ENCODE results near the gene NKAIN2.

Gene NKAIN2

GRCh38 chr6:123848347-123848746 lies 44.7 kb downstream of the NKAIN2 start:
- TF ChIP-seq CTCF (IDR thresholded peaks at IDR 0.05), result no peak
- no peak overlapping the region for H3K4me3 ChIP-seq (ENCODE audit: low read depth in 1 of 2, low read length in 1 of 2)
- H3K27ac ChIP-seq, result no peak overlapping the region
- no peaks in the 10 kb centered on the region for H3K9me3 ChIP-seq
- H3K36me3 ChIP-seq, result no peaks in the 10 kb centered on the region
- H3K4me1 ChIP-seq (ENCODE audit: control insufficient read depth in 1 of 2, insufficient read depth in 1 of 2, low read depth in 1 of 2, low read length in 1 of 2), result no peaks in the 10 kb centered on the region
- H3K27me3 ChIP-seq, result no peaks in the 10 kb centered on the region

- H3K4me1 ChIP-seq (ENCODE audit: control insufficient read depth in 1 of 2, insufficient read depth in 1 of 2, low read depth in 1 of 2, low read length in 1 of 2), result no peaks in the 10 kb centered on the region
- no peak overlapping the region for H3K4me3 ChIP-seq (ENCODE audit: low read depth in 1 of 2, low read length in 1 of 2)
- no peak overlapping the region for H3K27ac ChIP-seq
- no peaks in the 10 kb centered on the region for H3K36me3 ChIP-seq
- H3K9me3 ChIP-seq, result no peaks in the 10 kb centered on the region
- H3K27me3 ChIP-seq, result no peaks in the 10 kb centered on the region
- TF ChIP-seq CTCF (IDR thresholded peaks at IDR 0.05), result no peak
These were observed 45.7 kb downstream of the NKAIN2 start for GRCh38 chr6:123849406-123849805.

- no peak for TF ChIP-seq CTCF (IDR thresholded peaks at IDR 0.05)
- H3K9me3 ChIP-seq, result no peaks in the 10 kb centered on the region
- no peaks in the 10 kb centered on the region for H3K4me1 ChIP-seq (ENCODE audit: control insufficient read depth in 1 of 2, insufficient read depth in 1 of 2, low read depth in 1 of 2, low read length in 1 of 2)
- H3K27me3 ChIP-seq, result no peaks in the 10 kb centered on the region
- no peak overlapping the region for H3K27ac ChIP-seq
- no peaks in the 10 kb centered on the region for H3K36me3 ChIP-seq
- no peak overlapping the region for H3K4me3 ChIP-seq (ENCODE audit: low read depth in 1 of 2, low read length in 1 of 2)
These were observed 46.9 kb downstream of the NKAIN2 start for GRCh38 chr6:123850555-123850954.

GRCh38 chr6:123854201-123854600 lies 50.5 kb downstream of the NKAIN2 start:
- H3K36me3 ChIP-seq, result no peaks in the 10 kb centered on the region
- no peak overlapping the region for H3K27ac ChIP-seq
- no peaks in the 10 kb centered on the region for H3K9me3 ChIP-seq
- H3K4me3 ChIP-seq (ENCODE audit: low read depth in 1 of 2, low read length in 1 of 2), result no peak overlapping the region
- no peak for TF ChIP-seq CTCF (IDR thresholded peaks at IDR 0.05)
- no peaks in the 10 kb centered on the region for H3K27me3 ChIP-seq
- H3K4me1 ChIP-seq (ENCODE audit: control insufficient read depth in 1 of 2, insufficient read depth in 1 of 2, low read depth in 1 of 2, low read length in 1 of 2), result no peaks in the 10 kb centered on the region

- H3K27me3 ChIP-seq, result no peaks in the 10 kb centered on the region
- no peaks in the 10 kb centered on the region for H3K4me1 ChIP-seq (ENCODE audit: control insufficient read depth in 1 of 2, insufficient read depth in 1 of 2, low read depth in 1 of 2, low read length in 1 of 2)
- no peak overlapping the region for H3K27ac ChIP-seq
- no peak for TF ChIP-seq CTCF (IDR thresholded peaks at IDR 0.05)
- H3K9me3 ChIP-seq, result no peaks in the 10 kb centered on the region
- H3K36me3 ChIP-seq, result no peaks in the 10 kb centered on the region
- H3K4me3 ChIP-seq (ENCODE audit: low read depth in 1 of 2, low read length in 1 of 2), result no peak overlapping the region
These were observed 51.8 kb downstream of the NKAIN2 start for GRCh38 chr6:123855506-123855905.

GRCh38 chr6:123859291-123859690 lies 55.6 kb downstream of the NKAIN2 start:
- no peak for TF ChIP-seq CTCF (IDR thresholded peaks at IDR 0.05)
- no peak overlapping the region for H3K4me3 ChIP-seq (ENCODE audit: low read depth in 1 of 2, low read length in 1 of 2)

More at GRCh38 chr6:123859291-123859690, 55.6 kb downstream of the NKAIN2 start:
- no peaks in the 10 kb centered on the region for H3K27me3 ChIP-seq
- H3K4me1 ChIP-seq (ENCODE audit: control insufficient read depth in 1 of 2, insufficient read depth in 1 of 2, low read depth in 1 of 2, low read length in 1 of 2), result no peaks in the 10 kb centered on the region
- no peaks in the 10 kb centered on the region for H3K36me3 ChIP-seq
- no peak overlapping the region for H3K27ac ChIP-seq
- no peaks in the 10 kb centered on the region for H3K9me3 ChIP-seq
